Measurements from ENCODE around the gene CTXND1.

Gene CTXND1

GRCh38 chr15:80180468-80180867, 71.5 kb downstream of the CTXND1 start:
- DNase-seq: no peak

GRCh38 chr15:80179935-80180334, 72.1 kb downstream of the CTXND1 start:
- no peak for DNase-seq

GRCh38 chr15:80179025-80179759, 72.8 kb downstream of the CTXND1 start:
- DNase-seq: no peak

DNA sequence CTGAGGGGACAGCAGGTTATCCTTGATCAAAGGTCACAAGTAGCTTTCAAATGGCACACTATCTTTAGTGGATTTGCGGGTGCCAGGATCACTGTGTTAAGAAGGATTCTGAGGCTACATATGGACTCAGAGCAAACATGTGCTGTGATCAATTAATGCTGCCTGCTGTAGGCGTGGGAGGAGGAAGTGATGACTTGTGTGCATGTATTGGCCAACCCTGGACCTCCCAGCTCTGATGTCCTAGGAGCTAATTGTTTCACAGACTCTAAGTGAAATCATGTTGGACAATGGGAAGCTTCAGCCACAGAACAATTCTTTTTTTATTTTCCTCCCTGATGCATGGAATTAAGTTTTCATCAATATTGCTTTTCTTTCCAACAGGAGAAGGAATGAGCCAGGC, 74.9 kb downstream of the CTXND1 start:
- DNase-seq: no peak

DNA sequence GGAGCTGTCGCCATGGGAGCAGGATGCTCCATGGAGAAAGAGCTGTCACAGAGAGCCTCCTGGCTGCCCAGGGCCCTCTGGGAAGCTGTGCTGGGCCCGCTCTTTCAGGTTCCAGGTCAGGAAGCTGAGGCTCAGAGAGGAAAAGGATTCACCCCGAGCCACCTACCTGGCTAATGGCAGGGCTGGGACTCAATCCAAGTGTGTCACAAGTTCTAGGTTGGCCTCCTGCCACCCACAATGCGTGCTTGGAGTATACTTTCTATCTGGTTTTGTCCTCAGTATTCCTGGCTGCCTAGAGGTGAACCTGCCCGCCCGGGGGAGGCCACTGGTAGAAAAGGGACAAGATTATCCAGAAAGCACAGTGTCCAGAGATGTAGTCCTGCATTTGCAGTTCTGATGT, 75.6 kb downstream of the CTXND1 start:
- DNase-seq: no peak

- no peak for DNase-seq
Measured at GRCh38 chr15:80175436-80175835, 76.6 kb downstream of the CTXND1 start.

- no peak for DNase-seq
Measured at GRCh38 chr15:80174017-80174746, 77.8 kb downstream of the CTXND1 start.

DNA sequence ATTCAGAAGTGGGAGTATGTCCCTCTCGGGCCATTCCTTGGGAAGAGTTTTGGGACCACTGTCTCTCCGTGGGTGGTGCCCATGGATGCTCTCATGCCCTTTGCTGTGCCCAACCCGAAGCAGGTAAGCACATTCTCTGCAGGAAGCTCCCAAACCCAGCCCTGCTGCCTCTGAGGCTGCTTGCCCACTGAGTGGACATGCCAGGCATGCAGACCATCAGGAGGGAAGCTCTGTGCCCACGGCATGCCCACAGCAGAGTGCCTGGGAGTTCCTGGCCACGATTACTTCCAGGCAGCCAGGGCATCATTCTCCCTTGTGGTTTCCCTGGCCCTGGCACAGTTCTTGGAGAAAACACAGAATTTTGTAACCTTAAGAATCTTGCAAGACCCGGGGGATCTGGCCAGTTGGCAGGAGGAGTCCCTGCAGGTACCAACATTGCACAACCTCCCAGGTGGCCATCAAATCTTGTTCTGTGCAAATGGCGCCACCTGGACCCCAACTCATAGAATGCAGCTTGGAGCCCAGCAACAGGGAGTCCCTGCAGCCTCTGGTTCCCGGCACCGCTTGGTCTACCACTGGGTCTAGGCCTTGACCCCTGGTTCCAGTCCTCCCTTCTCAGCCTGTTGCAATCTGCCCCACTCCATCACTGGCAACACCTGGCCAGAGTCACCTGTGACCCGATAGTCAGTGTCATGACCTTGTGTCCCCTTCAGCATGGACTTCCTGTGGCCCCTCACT, 78.8 kb downstream of the CTXND1 start:
- DNase-seq: peak; percentile 57

DNA sequence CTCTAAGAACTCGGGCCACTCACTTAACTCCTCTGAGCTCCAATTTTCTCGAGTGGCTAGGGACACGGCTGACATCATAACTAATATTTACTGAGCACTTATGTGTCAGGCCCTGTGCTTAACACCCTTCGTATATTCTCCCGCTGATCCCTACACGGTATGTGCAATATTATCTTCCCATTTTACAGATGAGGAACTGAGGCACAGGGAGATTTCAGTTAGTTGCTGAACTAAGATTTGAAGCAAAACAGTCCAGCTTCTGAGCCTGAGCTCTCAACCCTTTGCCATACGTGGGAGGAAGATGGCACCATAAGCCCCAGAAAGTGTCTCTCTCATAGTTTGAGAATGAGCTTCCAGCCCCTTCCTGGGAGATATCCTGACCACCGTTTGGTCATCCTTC, 79.6 kb downstream of the CTXND1 start:
- DNase-seq: no peak

GRCh38 chr15:80171787-80172186, 80.2 kb downstream of the CTXND1 start:
- no peak for DNase-seq

GRCh38 chr15:80170596-80170995, 81.4 kb downstream of the CTXND1 start:
- DNase-seq: no peak

GRCh38 chr15:80169768-80170357, 82.2 kb downstream of the CTXND1 start:
- no peak for DNase-seq

GRCh38 chr15:80168421-80168820, 83.6 kb downstream of the CTXND1 start:
- no peak for DNase-seq

GRCh38 chr15:80167936-80168335, 84.1 kb downstream of the CTXND1 start:
- DNase-seq: no peak

GRCh38 chr15:80163897-80164296, 88.1 kb downstream of the CTXND1 start:
- no peak for DNase-seq

GRCh38 chr15:80163217-80163616, 88.8 kb downstream of the CTXND1 start:
- no peak for DNase-seq

- DNase-seq: no peak
Measured at GRCh38 chr15:80162059-80162554, 89.9 kb downstream of the CTXND1 start.

- DNase-seq: no peak
Measured at GRCh38 chr15:80161468-80162016, 90.5 kb downstream of the CTXND1 start.

- DNase-seq: peak; percentile 38
Measured at GRCh38 chr15:80160570-80161156, 91.3 kb downstream of the CTXND1 start.

DNA sequence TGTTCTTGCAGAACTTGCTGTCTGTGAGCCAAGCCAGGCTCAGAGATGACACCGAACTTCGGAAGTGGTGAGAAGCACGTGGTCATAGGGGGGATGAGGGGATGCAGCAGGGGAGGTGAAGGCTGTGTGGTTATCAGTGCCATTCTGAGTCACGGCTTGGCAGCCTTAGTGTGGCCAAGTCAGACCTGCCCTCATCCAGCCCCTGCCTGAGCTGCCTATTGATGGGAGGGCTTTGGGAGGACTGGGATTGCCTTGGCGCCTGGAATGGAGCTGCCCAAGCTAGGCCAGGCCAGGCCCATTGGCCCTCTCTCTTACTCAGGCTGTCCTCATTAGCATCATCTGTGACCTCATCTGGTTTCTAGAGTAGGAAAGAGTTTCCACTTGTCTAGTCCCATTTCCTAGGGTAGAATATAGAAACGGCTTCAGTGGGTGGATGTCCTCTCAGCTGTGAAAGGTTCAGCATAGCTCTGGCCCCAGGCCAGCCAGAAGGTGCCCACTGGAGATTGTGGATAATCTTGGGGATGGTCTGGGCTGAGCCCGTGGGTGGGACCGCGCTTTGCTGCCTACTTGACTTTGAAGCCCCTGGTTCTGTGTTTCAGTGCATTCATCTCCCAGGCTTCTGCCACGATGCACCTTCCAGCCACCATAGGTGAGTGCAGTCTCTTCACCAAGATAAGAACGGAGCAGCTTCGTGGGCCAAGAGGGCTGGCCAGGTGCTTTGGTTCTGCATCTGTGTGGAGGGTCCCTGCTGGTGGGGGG, 92.0 kb downstream of the CTXND1 start:
- DNase-seq: no peak

DNA sequence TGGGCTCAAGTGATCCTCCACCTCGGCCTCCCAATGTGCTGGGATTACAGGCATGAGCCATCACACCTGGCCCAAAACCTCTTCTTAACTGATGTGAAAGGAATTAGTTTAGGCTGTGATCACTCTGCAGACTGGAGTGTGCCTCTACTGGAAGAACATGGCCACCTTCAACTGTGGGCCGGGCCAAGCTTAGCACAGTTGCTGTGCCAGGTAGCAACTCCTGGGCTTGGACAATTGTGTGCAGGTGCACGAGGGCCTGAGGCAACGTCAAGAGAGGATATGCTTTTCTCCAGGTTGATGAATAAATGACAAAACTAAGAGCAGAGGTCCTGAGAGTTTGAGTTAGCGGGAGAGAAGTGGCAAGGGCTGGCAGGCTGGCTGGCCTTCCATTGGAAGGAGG, 92.7 kb downstream of the CTXND1 start:
- DNase-seq: no peak

DNA sequence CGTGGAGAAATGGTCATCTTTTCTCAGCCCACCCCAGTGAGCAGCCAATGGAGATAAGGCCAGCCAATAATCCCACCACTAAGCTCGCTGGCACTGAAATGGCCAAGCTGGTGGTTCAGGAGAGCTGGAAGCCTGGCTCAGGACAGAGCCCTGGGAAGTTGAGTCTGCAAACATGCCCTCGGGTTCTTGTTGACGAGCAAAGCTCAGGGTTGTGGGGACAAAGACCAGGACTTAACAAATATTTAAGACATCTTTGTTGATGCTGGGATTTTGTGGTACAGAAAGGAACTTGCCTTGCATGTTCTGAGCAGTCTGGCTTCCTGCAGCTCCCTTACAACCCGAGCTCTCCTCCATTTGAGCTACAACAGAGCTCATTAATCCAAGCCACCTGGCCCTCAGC, 94.8 kb downstream of the CTXND1 start:
- no peak for DNase-seq
